HG03521 (cell line): ENCODE data around the gene IL1RAPL2.
"Not testable (repeated sequence)": the region's sequence is repeated elsewhere in the genome, so short reads cannot be mapped to it uniquely, and the experiment has no call there.

ENCODE experiments used
- ATAC-seq: cut with Tn5 transposase; IDR thresholded peaks from one replicate; pipeline ENCODE4 v1.9.1; 2021; ENCODE audit warnings: mild to moderate bottlenecking, moderate library complexity; ENCODE audit not compliant: unreplicated experiment

The IL1RAPL2 gene

GRCh38 chrX:105658136-105658535, 1092.1 kb downstream of the IL1RAPL2 start:
- ATAC-seq, result no peak

- no peak for ATAC-seq
Measured at GRCh38 chrX:105662248-105662647, 1096.2 kb downstream of the IL1RAPL2 start.

GRCh38 chrX:105664243-105664642, 1098.2 kb downstream of the IL1RAPL2 start:
- ATAC-seq, result no peak

GRCh38 chrX:105684288-105684687, 1118.3 kb downstream of the IL1RAPL2 start:
- ATAC-seq, result not testable (repeated sequence)

GRCh38 chrX:105694839-105695238, 1128.8 kb downstream of the IL1RAPL2 start:
- ATAC-seq, result no peak

GRCh38 chrX:105695451-105695850, 1129.5 kb downstream of the IL1RAPL2 start:
- ATAC-seq, result no peak

- no peak for ATAC-seq
Measured at GRCh38 chrX:105696870-105697269, 1130.9 kb downstream of the IL1RAPL2 start.

- no peak for ATAC-seq
Measured at GRCh38 chrX:105697984-105698781, 1132.2 kb downstream of the IL1RAPL2 start.

GRCh38 chrX:105700331-105700730, 1134.3 kb downstream of the IL1RAPL2 start:
- ATAC-seq, result no peak

GRCh38 chrX:105701310-105702052, 1135.5 kb downstream of the IL1RAPL2 start:
- ATAC-seq, result no peak

GRCh38 chrX:105703876-105704275, 1137.9 kb downstream of the IL1RAPL2 start:
- no peak for ATAC-seq

GRCh38 chrX:105706041-105706440, 1140.0 kb downstream of the IL1RAPL2 start:
- ATAC-seq, result no peak

GRCh38 chrX:105711805-105712204, 1145.8 kb downstream of the IL1RAPL2 start:
- no peak for ATAC-seq

GRCh38 chrX:105715746-105716145, 1149.7 kb downstream of the IL1RAPL2 start:
- no peak for ATAC-seq

GRCh38 chrX:105723966-105724735, 1158.2 kb downstream of the IL1RAPL2 start:
- no peak for ATAC-seq

GRCh38 chrX:105725228-105725627, 1159.2 kb downstream of the IL1RAPL2 start:
- no peak for ATAC-seq

GRCh38 chrX:105738162-105738561, 1172.2 kb downstream of the IL1RAPL2 start:
- ATAC-seq, result no peak

GRCh38 chrX:105744291-105744690, 1178.3 kb downstream of the IL1RAPL2 start:
- no peak for ATAC-seq

- ATAC-seq, result no peak
Measured at GRCh38 chrX:105744946-105745345, 1178.9 kb downstream of the IL1RAPL2 start.

GRCh38 chrX:105745863-105746262, 1179.9 kb downstream of the IL1RAPL2 start:
- ATAC-seq, result no peak

GRCh38 chrX:105752338-105752956, 1186.4 kb downstream of the IL1RAPL2 start:
- ATAC-seq, result no peak
